IMR-90 (cell line): Measurements from ENCODE around the gene SLC26A1. TPM values are rescaled to one million over a fixed set of nuclear protein-coding genes. Genes with fewer than 3 reads are reported as not detected.

ENCODE experiments used
- ATAC-seq: fragments of 200-7000 bp; cut with Tn5 transposase; 2 replicates; pipeline ENCODE4 v1.9.1; 2020; ENCODE audit warnings: low read depth, mild to moderate bottlenecking, moderate library complexity
- BruUV-seq: library from RNA; stranded (reverse); fragments of 400-500 nt; replicated peaks from 2 replicates; lab custom pipeline; 2021; lab: Mats Ljungman, UMichigan
- CTCF ChIA-PET: fragments of 300-600 bp; formaldehyde crosslinking; extraction: SDS; loops from one replicate; lab custom pipeline; 2021; ENCODE audit warnings: antibody characterized with exemption; lab: Yijun Ruan, JAX
- POLR2A ChIA-PET: fragments of 300-600 bp; sonication (Branson Sonifier 250); formaldehyde crosslinking; loops from one replicate; lab custom pipeline; 2022; ENCODE audit warnings: antibody characterized with exemption; ENCODE audit not compliant: unreplicated experiment; lab: Charles Lee
- DNase-seq: peaks from one replicate; pipeline ENCODE4 v3.0.0; 2013
- H2AFZ ChIP-seq: replicated peaks from 2 replicates; pipeline ENCODE3; 2013; ENCODE audit warnings: low read length, mild to moderate bottlenecking; ENCODE audit not compliant: poor library complexity
- H2AK5ac ChIP-seq: 2 replicates; pipeline ENCODE4 v1.6.1; 2013; ENCODE audit warnings: low read depth, low read length, inconsistent platforms
- H2AK9ac ChIP-seq: replicated peaks from 2 replicates; pipeline ENCODE3; 2013; ENCODE audit warnings: mild to moderate bottlenecking, low read depth, low read length, moderate library complexity; ENCODE audit not compliant: poor library complexity
- H2BK120ac ChIP-seq: 2 replicates; pipeline ENCODE4 v1.6.1; 2013; ENCODE audit warnings: low read depth, low read length, inconsistent platforms
- H2BK15ac ChIP-seq: 3 replicates; pipeline ENCODE4 v1.6.1; 2013; ENCODE audit warnings: low read depth, low read length, inconsistent platforms
- H2BK20ac ChIP-seq: 2 replicates; pipeline ENCODE4 v1.6.1; 2013; ENCODE audit warnings: low read depth, mild to moderate bottlenecking, inconsistent platforms, low read length, moderate library complexity
- H2BK5ac ChIP-seq: 2 replicates; pipeline ENCODE4 v1.6.1; 2013; ENCODE audit warnings: mild to moderate bottlenecking, low read depth, low read length, inconsistent platforms; ENCODE audit not compliant: poor library complexity, severe bottlenecking
- H3K14ac ChIP-seq: replicated peaks from 2 replicates; pipeline ENCODE4 v1.6.1; 2013; ENCODE audit warnings: low read depth, low read length, inconsistent platforms
- H3K18ac ChIP-seq: 2 replicates; pipeline ENCODE4 v1.6.1; 2013; ENCODE audit warnings: low read depth, low read length, control low read depth
- H3K23ac ChIP-seq: 2 replicates; pipeline ENCODE4 v1.6.1; 2013; ENCODE audit warnings: low read depth, low read length, inconsistent platforms
- H3K27ac ChIP-seq: 2 replicates; pipeline ENCODE4 v1.5.1; 2013; ENCODE audit warnings: mild to moderate bottlenecking, control low read depth, low read length; ENCODE audit not compliant: insufficient read depth
- H3K27me3 ChIP-seq: 2 replicates; pipeline ENCODE4 v1.6.1; 2013; ENCODE audit warnings: low read length; ENCODE audit not compliant: control insufficient read depth, insufficient read depth
- H3K36me3 ChIP-seq: 2 replicates; pipeline ENCODE4 v1.6.1; 2013; ENCODE audit warnings: low read length, mixed read lengths; ENCODE audit not compliant: control insufficient read depth, insufficient read depth
- H3K4ac ChIP-seq: 2 replicates; pipeline ENCODE4 v1.6.1; 2013; ENCODE audit warnings: low read depth, low read length, inconsistent platforms
- H3K4me1 ChIP-seq: 2 replicates; pipeline ENCODE4 v1.6.1; 2013; ENCODE audit warnings: low read length, mixed read lengths; ENCODE audit not compliant: control insufficient read depth, insufficient read depth
- H3K4me2 ChIP-seq: 2 replicates; pipeline ENCODE4 v1.6.1; 2013; ENCODE audit warnings: low read depth, mild to moderate bottlenecking, control low read depth, low read length, moderate library complexity
- H3K4me3 ChIP-seq: 2 replicates; pipeline ENCODE4 v1.5.1; 2013; ENCODE audit warnings: low read depth, mild to moderate bottlenecking, control low read depth, low read length, moderate library complexity; ENCODE audit not compliant: insufficient read depth
- H3K56ac ChIP-seq: 2 replicates; pipeline ENCODE4 v1.6.1; 2013; ENCODE audit warnings: low read length, inconsistent platforms; ENCODE audit not compliant: insufficient read depth; ENCODE audit errors: extremely low read depth
- H3K79me1 ChIP-seq, 2 experiments: 2 replicates each; pipeline ENCODE4 v1.6.1; 2013; ENCODE audit warnings: low read length in 2 of 2, inconsistent platforms in 1 of 2, low read depth in 1 of 2
- H3K9ac ChIP-seq: 2 replicates; pipeline ENCODE4 v1.6.1; 2013; ENCODE audit warnings: low read depth, low read length, control low read depth
- H3K9me1 ChIP-seq: 2 replicates; pipeline ENCODE4 v1.6.1; 2013; ENCODE audit warnings: low read length, inconsistent platforms; ENCODE audit not compliant: insufficient read depth
- H3K9me3 ChIP-seq: 2 replicates; pipeline ENCODE4 v1.6.1; 2013; ENCODE audit warnings: low read length; ENCODE audit not compliant: control insufficient read depth, insufficient read depth
- H4K20me1 ChIP-seq: 2 replicates; pipeline ENCODE4 v1.6.1; 2013; ENCODE audit warnings: low read length, inconsistent platforms; ENCODE audit not compliant: insufficient read depth
- H4K5ac ChIP-seq: 2 replicates; pipeline ENCODE4 v1.6.1; 2013; ENCODE audit warnings: mild to moderate bottlenecking, low read depth, low read length, control low read depth
- H4K8ac ChIP-seq, 2 experiments: 2 replicates each; pipeline ENCODE4 v1.6.1; 2013; ENCODE audit warnings: low read depth in 2 of 2, low read length in 2 of 2, control low read depth in 1 of 2, inconsistent platforms in 1 of 2
- H4K91ac ChIP-seq: 2 replicates; pipeline ENCODE4 v1.6.1; 2013; ENCODE audit warnings: low read depth, low read length, inconsistent platforms; ENCODE audit not compliant: insufficient read depth
- BHLHE40 ChIP-seq: fragments of 150-350 bp; IDR thresholded peaks from 2 replicates; pipeline ENCODE4 v1.6.1; 2016; ENCODE audit warnings: mild to moderate bottlenecking, low read depth, low read length
- CHD1 ChIP-seq: IDR thresholded peaks from 2 replicates; pipeline ENCODE4 v1.6.1; 2012; ENCODE audit warnings: low read depth, low read length, improper control_type of control experiment
- FOS ChIP-seq: fragments of 150-350 bp; IDR thresholded peaks from 2 replicates; pipeline ENCODE4 v1.6.1; 2016; ENCODE audit warnings: low read depth, low read length
- MAFK ChIP-seq: IDR thresholded peaks from 2 replicates; pipeline ENCODE4 v1.6.1; 2012; ENCODE audit warnings: low read depth, low read length, improper control_type of control experiment
- MAZ ChIP-seq: IDR thresholded peaks from 2 replicates; pipeline ENCODE4 v1.6.1; 2012; ENCODE audit warnings: low read depth, mild to moderate bottlenecking, low read length, improper control_type of control experiment, moderate library complexity, borderline replicate concordance
- MXI1 ChIP-seq: IDR thresholded peaks from 2 replicates; pipeline ENCODE4 v1.6.1; 2012; ENCODE audit warnings: low read depth, mild to moderate bottlenecking, low read length, moderate library complexity, borderline replicate concordance
- NFE2L2 ChIP-seq: fragments of 150-350 bp; IDR thresholded peaks from 2 replicates; pipeline ENCODE4 v1.6.1; 2016; ENCODE audit warnings: low read depth, mild to moderate bottlenecking, low read length
- POLR2A ChIP-seq: IDR thresholded peaks from 2 replicates; pipeline ENCODE4 v1.6.1; 2012; ENCODE audit warnings: mild to moderate bottlenecking, low read depth, low read length
- RAD21 ChIP-seq: IDR thresholded peaks from 2 replicates; pipeline ENCODE4 v1.6.1; 2012; ENCODE audit warnings: low read length, improper control_type of control experiment
- RCOR1 ChIP-seq: IDR thresholded peaks from 2 replicates; pipeline ENCODE4 v1.6.1; 2012; ENCODE audit warnings: mild to moderate bottlenecking, low read length, improper control_type of control experiment; ENCODE audit not compliant: insufficient replicate concordance
- RFX5 ChIP-seq: IDR thresholded peaks from 2 replicates; pipeline ENCODE4 v1.8.0; 2012; ENCODE audit warnings: low read depth, mild to moderate bottlenecking, low read length, moderate library complexity
- SMC3 ChIP-seq: fragments of 150-350 bp; IDR thresholded peaks from 2 replicates; pipeline ENCODE4 v1.6.1; 2016; ENCODE audit warnings: low read depth, mild to moderate bottlenecking, antibody characterized with exemption, low read length, moderate library complexity
- WGBS, 2 experiments: methylation state at CpG; one replicate each; pipeline versions ENCODE4 v1.1.5 to v1.1.7; 2013; ENCODE audit warnings: missing lambda C conversion rate in 2 of 2; ENCODE audit not compliant: insufficient read length in 1 of 2; ENCODE audit errors: extremely low coverage in 2 of 2; 5-methylcytosine and 5-hydroxymethylcytosine counted together
- dilution Hi-C: fragments of 300-500 bp; cut with HindIII; formaldehyde crosslinking; loops from one replicate; pipeline ENCODE4 v1.14.3; 2018; ENCODE audit warnings: low sequenced_read_pairs; ENCODE audit not compliant: unreplicated experiment
- in situ Hi-C: fragments of 300-500 bp; cut with MboI; formaldehyde crosslinking; loops from 3 replicates; pipeline ENCODE4 v1.14.3; 2019; ENCODE audit warnings: low sequenced_read_pairs, inconsistent platforms, mixed read lengths
- intact Hi-C: fragments of 100-400 bp; cut with micrococcal nuclease; formaldehyde crosslinking; loops from 2 replicates; pipeline ENCODE4 v1.10.0; 2022
- polyA plus RNA-seq, 3 experiments: library from polyadenylated mRNA; depleted of rRNA; stranded (reverse); fragments of >200 nt; gene quantifications; 2 replicates each; pipeline ENCODE4 v1.2.3, GENCODE V29; 2012; ENCODE audit warnings: low replicate concordance in 1 of 3
- total RNA-seq: library from RNA; depleted of rRNA; stranded (reverse); fragments of >200 nt; gene quantifications from 2 replicates; pipeline ENCODE4 v1.2.3, GENCODE V29; 2012
- TF ChIP-seq, protein P1 (sequence below): fragments of 150-350 bp; IDR thresholded peaks from 2 replicates; pipeline ENCODE4 v1.6.1; 2016; ENCODE audit warnings: low read depth, mild to moderate bottlenecking, low read length, moderate library complexity, borderline replicate concordance
- TF ChIP-seq, protein P2 (sequence below): conservative IDR thresholded peaks from 2 replicates; pipeline ENCODE4 v1.5.1; 2012; ENCODE audit warnings: mild to moderate bottlenecking, low read depth, low read length, improper control_type of control experiment

Gene SLC26A1
- total and polyA plus RNA-seq, 2 of the 4 experiments (the other 2 are of a cell fraction) = 0.09 TPM; not detected in 1

DNA sequence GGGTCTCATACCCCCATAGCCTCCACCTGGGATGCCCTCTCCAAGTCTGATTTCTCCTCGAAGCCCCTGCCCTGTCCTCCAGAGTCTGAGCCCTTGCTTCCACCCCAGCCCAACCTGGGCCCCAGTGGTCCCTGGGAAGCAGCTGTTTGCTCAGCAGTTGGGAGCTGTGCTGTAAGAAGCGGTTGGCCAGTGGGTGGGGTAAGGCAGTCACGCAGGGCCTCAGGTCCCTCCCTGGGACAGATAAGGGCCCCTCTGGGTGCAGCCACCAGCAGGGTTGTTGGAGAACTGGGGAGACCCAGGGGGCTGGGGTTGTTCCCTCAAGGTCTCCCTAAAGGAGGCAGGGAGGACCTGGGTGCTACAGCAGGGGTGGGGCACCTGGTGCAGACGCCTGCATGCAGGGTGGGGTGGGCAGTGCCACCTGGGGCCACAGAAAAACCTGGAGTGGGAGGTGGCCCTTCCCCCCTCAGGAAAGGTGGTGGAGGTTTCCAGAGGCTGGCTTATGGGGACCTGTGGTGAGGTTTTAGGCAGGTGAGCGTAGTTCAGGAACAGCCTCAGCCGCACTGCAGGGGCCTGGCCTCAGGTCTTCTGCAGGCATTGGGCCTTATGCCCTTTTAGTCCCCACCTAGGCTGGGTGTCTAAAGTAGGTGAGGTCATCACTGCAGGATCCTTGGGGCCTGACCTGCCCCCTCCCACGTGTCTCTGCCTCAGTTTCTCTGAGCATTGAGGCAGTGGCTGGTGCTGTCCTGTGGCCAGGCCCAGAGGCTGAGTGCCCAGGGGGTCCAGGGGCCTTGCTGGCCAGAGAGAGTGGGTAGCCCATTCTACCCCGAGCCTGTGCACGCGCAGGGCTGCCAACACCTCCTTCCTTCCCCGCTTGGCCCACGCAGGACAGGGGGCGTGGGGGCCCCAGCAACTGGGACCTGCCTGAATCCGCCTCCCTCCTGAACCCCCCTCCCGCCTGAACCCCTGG lies 3.1 kb upstream of the SLC26A1 start:
- Histone ChIP-seq H3K4ac (no peak overlapping the region), H2BK120ac (no peak overlapping the region), H4K91ac (no peak overlapping the region), H3K4me3 (no peak overlapping the region), H3K27ac (no peak overlapping the region), H2BK20ac (no peak overlapping the region), H3K4me2 (no peak overlapping the region), H3K79me1 (0 out of 4 replicates have a peak, but pooled peaks cover 0 to 4% of the 10 kb centered on the region in 2 experiments), H2BK15ac (no peak overlapping the region), H3K23ac (no peak overlapping the region), H2AFZ (no peak overlapping the region), H2AK5ac (no peak overlapping the region), H3K9ac (no peak overlapping the region), H4K8ac (no peak overlapping the region), H4K5ac (no peak overlapping the region), H3K56ac (no peak overlapping the region), H4K20me1 (peaks cover 11% of the 10 kb centered on the region), H3K14ac (no peak overlapping the region), H3K9me3 (no peaks in the 10 kb centered on the region; the same call in 1 of the 2 replicates), H3K36me3 (peaks cover under 1% of the 10 kb centered on the region; the same call in 1 of the 2 replicates), H2AK9ac (peak overlapping the region; percentile 37), H2BK5ac (no peak overlapping the region), H3K18ac (no peak overlapping the region), H3K9me1 (no peaks in the 10 kb centered on the region), H3K4me1 (peaks cover 3% of the 10 kb centered on the region; the same call in 1 of the 2 replicates), H3K27me3 (peaks cover 40% of the 10 kb centered on the region)
- intact Hi-C loops = no loop called here
- dilution Hi-C loops = no loop called here
- no TSS peak for BruUV-seq
- ATAC-seq (no peak), DNase-seq (no peak)
- in situ Hi-C loops = no loop called here
- ChIA-PET POLR2A (no interaction called here), CTCF (no interaction called here)
- 70% methylated on average over 3 of the region's 15 CpGs; no CpG with 5 or more reads in 1 of the 2 experiments for WGBS, 2 experiments
- no peak for TF ChIP-seq FOS
- TF ChIP-seq MAFK = no peak
- no peak for TF ChIP-seq RFX5
- TF ChIP-seq BHLHE40 = no peak
- TF ChIP-seq RCOR1 = no peak
- TF ChIP-seq MAZ = no peak
- no peak for TF ChIP-seq NFE2L2
- no peak for TF ChIP-seq RAD21
- TF ChIP-seq CHD1 = no peak
- TF ChIP-seq SMC3 = no peak
- TF ChIP-seq, protein P1, sequence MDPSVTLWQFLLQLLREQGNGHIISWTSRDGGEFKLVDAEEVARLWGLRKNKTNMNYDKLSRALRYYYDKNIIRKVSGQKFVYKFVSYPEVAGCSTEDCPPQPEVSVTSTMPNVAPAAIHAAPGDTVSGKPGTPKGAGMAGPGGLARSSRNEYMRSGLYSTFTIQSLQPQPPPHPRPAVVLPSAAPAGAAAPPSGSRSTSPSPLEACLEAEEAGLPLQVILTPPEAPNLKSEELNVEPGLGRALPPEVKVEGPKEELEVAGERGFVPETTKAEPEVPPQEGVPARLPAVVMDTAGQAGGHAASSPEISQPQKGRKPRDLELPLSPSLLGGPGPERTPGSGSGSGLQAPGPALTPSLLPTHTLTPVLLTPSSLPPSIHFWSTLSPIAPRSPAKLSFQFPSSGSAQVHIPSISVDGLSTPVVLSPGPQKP = no peak
- TF ChIP-seq, protein P2, sequence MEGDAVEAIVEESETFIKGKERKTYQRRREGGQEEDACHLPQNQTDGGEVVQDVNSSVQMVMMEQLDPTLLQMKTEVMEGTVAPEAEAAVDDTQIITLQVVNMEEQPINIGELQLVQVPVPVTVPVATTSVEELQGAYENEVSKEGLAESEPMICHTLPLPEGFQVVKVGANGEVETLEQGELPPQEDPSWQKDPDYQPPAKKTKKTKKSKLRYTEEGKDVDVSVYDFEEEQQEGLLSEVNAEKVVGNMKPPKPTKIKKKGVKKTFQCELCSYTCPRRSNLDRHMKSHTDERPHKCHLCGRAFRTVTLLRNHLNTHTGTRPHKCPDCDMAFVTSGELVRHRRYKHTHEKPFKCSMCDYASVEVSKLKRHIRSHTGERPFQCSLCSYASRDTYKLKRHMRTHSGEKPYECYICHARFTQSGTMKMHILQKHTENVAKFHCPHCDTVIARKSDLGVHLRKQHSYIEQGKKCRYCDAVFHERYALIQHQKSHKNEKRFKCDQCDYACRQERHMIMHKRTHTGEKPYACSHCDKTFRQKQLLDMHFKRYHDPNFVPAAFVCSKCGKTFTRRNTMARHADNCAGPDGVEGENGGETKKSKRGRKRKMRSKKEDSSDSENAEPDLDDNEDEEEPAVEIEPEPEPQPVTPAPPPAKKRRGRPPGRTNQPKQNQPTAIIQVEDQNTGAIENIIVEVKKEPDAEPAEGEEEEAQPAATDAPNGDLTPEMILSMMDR = no peak
- no peak for TF ChIP-seq POLR2A
- no peak for TF ChIP-seq MXI1
